Measurements from ENCODE around the gene IL6R. TPM values are rescaled to one million over a fixed set of nuclear protein-coding genes. Genes with fewer than 3 reads are reported as not detected.
"Not testable (repeated sequence)": the region's sequence is repeated elsewhere in the genome, so short reads cannot be mapped to it uniquely, and the experiment has no call there.

Gene IL6R
- total RNA-seq, 2 experiments from 2014 or later: 4.6 to 6.3 TPM

- no peak overlapping the region for H3K4me3 Mint-ChIP-seq
- peaks cover 29% of the 10 kb centered on the region for H3K4me1 Mint-ChIP-seq
- no peak for DNase-seq
- no peak overlapping the region for H3K27ac Mint-ChIP-seq
- no peaks in the 10 kb centered on the region for H3K36me3 Mint-ChIP-seq
- POLR2A ChIA-PET: interaction anchor here (0.6 kb wide), 1 partner anchor 25 kb away, joined by 5 read pairs; no protein-coding TSS in a partner anchor
- no peaks in the 10 kb centered on the region for H3K9me3 Mint-ChIP-seq
- H3K27me3 Mint-ChIP-seq: peaks cover 10% of the 10 kb centered on the region
- ATAC-seq (ENCODE audit: low read depth): no peak
Measured at GRCh38 chr1:154411525-154411924, 6.4 kb downstream of the IL6R start.

- H3K9me3 Mint-ChIP-seq: no peaks in the 10 kb centered on the region
- H3K27ac Mint-ChIP-seq: no peak overlapping the region
- peaks cover 5% of the 10 kb centered on the region for H3K27me3 Mint-ChIP-seq
- no peak for DNase-seq
- H3K4me3 Mint-ChIP-seq: no peak overlapping the region
- no peak for ATAC-seq (ENCODE audit: low read depth)
- peaks cover 16% of the 10 kb centered on the region for H3K4me1 Mint-ChIP-seq
- POLR2A ChIA-PET: no interaction called here
- no peaks in the 10 kb centered on the region for H3K36me3 Mint-ChIP-seq
Measured at GRCh38 chr1:154413177-154413783, 8.1 kb downstream of the IL6R start.

- Mint-ChIP-seq H3K4me3 (no peak overlapping the region), H3K36me3 (no peaks in the 10 kb centered on the region), H3K27ac (no peak overlapping the region), H3K9me3 (no peaks in the 10 kb centered on the region), H3K27me3 (peaks cover 6% of the 10 kb centered on the region), H3K4me1 (peaks cover 16% of the 10 kb centered on the region)
- POLR2A ChIA-PET: interaction anchor here (0.6 kb wide), 1 partner anchor 19 kb away, joined by 3 read pairs; no protein-coding TSS in a partner anchor
- no peak for DNase-seq
- ATAC-seq (ENCODE audit: low read depth): no peak
Measured at GRCh38 chr1:154414606-154415005, 9.5 kb downstream of the IL6R start.

- no peaks in the 10 kb centered on the region for H3K36me3 Mint-ChIP-seq
- POLR2A ChIA-PET: interaction anchor here (1.2 kb wide), 1 partner anchor 9 kb away, joined by 5 read pairs; no protein-coding TSS in a partner anchor
- H3K27me3 Mint-ChIP-seq: peaks cover 4% of the 10 kb centered on the region
- ATAC-seq (ENCODE audit: low read depth) (no peak), DNase-seq (no peak)
- no peak overlapping the region for H3K4me3 Mint-ChIP-seq
- peaks cover 16% of the 10 kb centered on the region for H3K4me1 Mint-ChIP-seq
- no peak overlapping the region for H3K27ac Mint-ChIP-seq
- H3K9me3 Mint-ChIP-seq: no peaks in the 10 kb centered on the region
Measured at GRCh38 chr1:154416471-154417337, 11.6 kb downstream of the IL6R start.

GRCh38 chr1:154417338-154417608 is 12.1 kb downstream of the IL6R start:
- Mint-ChIP-seq H3K4me1 (peaks cover 16% of the 10 kb centered on the region), H3K27ac (no peak overlapping the region), H3K9me3 (no peaks in the 10 kb centered on the region), H3K27me3 (peaks cover 4% of the 10 kb centered on the region), H3K4me3 (no peak overlapping the region), H3K36me3 (no peaks in the 10 kb centered on the region)
- POLR2A ChIA-PET: interaction anchor here (1.2 kb wide), 1 partner anchor 9 kb away, joined by 5 read pairs; no protein-coding TSS in a partner anchor
- no peak for ATAC-seq (ENCODE audit: low read depth)
- no peak for DNase-seq

GRCh38 chr1:154418062-154418921 is 13.1 kb downstream of the IL6R start:
- Mint-ChIP-seq H3K27ac (peak overlapping the region; percentile 32), H3K36me3 (no peaks in the 10 kb centered on the region), H3K4me1 (peaks cover 16% of the 10 kb centered on the region), H3K9me3 (no peaks in the 10 kb centered on the region), H3K27me3 (peaks cover 6% of the 10 kb centered on the region), H3K4me3 (no peak overlapping the region)
- ATAC-seq (ENCODE audit: low read depth) (no peak), DNase-seq (no peak)
- POLR2A ChIA-PET: interaction anchor here (1.2 kb wide), 1 partner anchor 10 kb away, joined by 5 read pairs; no protein-coding TSS in a partner anchor

- DNase-seq: no peak
Measured at GRCh38 chr1:154418923-154419619, 13.9 kb downstream of the IL6R start.

GRCh38 chr1:154419620-154420571 is 14.8 kb downstream of the IL6R start:
- Mint-ChIP-seq H3K4me3 (peak overlapping the region; percentile 15), H3K9me3 (no peaks in the 10 kb centered on the region), H3K4me1 (peaks cover 16% of the 10 kb centered on the region), H3K36me3 (no peaks in the 10 kb centered on the region), H3K27me3 (peaks cover 7% of the 10 kb centered on the region), H3K27ac (peak overlapping the region; percentile 73)
- no peak for DNase-seq
- POLR2A ChIA-PET: interaction anchor here (0.5 to 2.0 kb wide), 6 partner anchors 12 to 1143 kb away, joined by 3 to 16 read pairs (median 4); no protein-coding TSS in a partner anchor
- peak; percentile 83 for ATAC-seq (ENCODE audit: low read depth)

More at GRCh38 chr1:154418923-154419619, 13.9 kb downstream of the IL6R start:
- H3K27me3 Mint-ChIP-seq: peaks cover 7% of the 10 kb centered on the region
- ATAC-seq (ENCODE audit: low read depth): no peak
- H3K9me3 Mint-ChIP-seq: no peaks in the 10 kb centered on the region
- H3K4me1 Mint-ChIP-seq: peaks cover 16% of the 10 kb centered on the region
- H3K4me3 Mint-ChIP-seq: peak overlapping the region; percentile 15
- H3K27ac Mint-ChIP-seq: peak overlapping the region; percentile 61
- no peaks in the 10 kb centered on the region for H3K36me3 Mint-ChIP-seq
- POLR2A ChIA-PET: interaction anchor here (0.9 to 2.0 kb wide), 4 partner anchors 11 to 1144 kb away, joined by 3 to 16 read pairs (median 6); no protein-coding TSS in a partner anchor

- ATAC-seq (ENCODE audit: low read depth): no peak
- DNase-seq: no peak
- Mint-ChIP-seq H3K4me3 (no peak overlapping the region), H3K9me3 (no peaks in the 10 kb centered on the region), H3K4me1 (peaks cover 19% of the 10 kb centered on the region), H3K27ac (no peak overlapping the region), H3K36me3 (no peaks in the 10 kb centered on the region), H3K27me3 (peaks cover 4% of the 10 kb centered on the region)
- POLR2A ChIA-PET: interaction anchor here (0.6 kb wide), 1 partner anchor 1448 kb away, joined by 3 read pairs; no protein-coding TSS in a partner anchor
Measured at GRCh38 chr1:154420961-154421924, 16.1 kb downstream of the IL6R start.

- H3K4me3 Mint-ChIP-seq; H3K27ac Mint-ChIP-seq; H3K9me3 Mint-ChIP-seq; H3K27me3 Mint-ChIP-seq; ATAC-seq (ENCODE audit: low read depth); H3K36me3 Mint-ChIP-seq; DNase-seq: not testable (repeated sequence)
- H3K4me1 Mint-ChIP-seq: peaks cover 19% of the 10 kb centered on the region
- POLR2A ChIA-PET: interaction anchor here (0.6 kb wide), 1 partner anchor 1447 kb away, joined by 3 read pairs; no protein-coding TSS in a partner anchor
Measured at GRCh38 chr1:154422049-154422448, 16.9 kb downstream of the IL6R start.

- peaks cover 19% of the 10 kb centered on the region for H3K4me1 Mint-ChIP-seq
- ATAC-seq (ENCODE audit: low read depth) (no peak), DNase-seq (no peak)
- POLR2A ChIA-PET: no interaction called here
- H3K27ac Mint-ChIP-seq: no peak overlapping the region
- H3K4me3 Mint-ChIP-seq: no peak overlapping the region
- no peaks in the 10 kb centered on the region for H3K9me3 Mint-ChIP-seq
- H3K27me3 Mint-ChIP-seq: peaks cover 4% of the 10 kb centered on the region
- no peaks in the 10 kb centered on the region for H3K36me3 Mint-ChIP-seq
Measured at GRCh38 chr1:154422521-154422920, 17.4 kb downstream of the IL6R start.

Measured in activated naive CD8-positive, alpha-beta T cell treated with anti-CD3 and anti-CD28 coated beads, Interleukin-2, amount 10 ng/mL, durations not matched to agents 7 days and 5 days (primary cell).